ENCODE results near the gene ARHGAP32. TPM values are rescaled to one million over a fixed set of nuclear protein-coding genes. Genes with fewer than 3 reads are reported as not detected.
"Not testable (repeated sequence)": the region's sequence is repeated elsewhere in the genome, so short reads cannot be mapped to it uniquely, and the experiment has no call there.

Gene ARHGAP32
- total RNA-seq, 1 donor from 2014 or later, result 25.7 TPM

DNA sequence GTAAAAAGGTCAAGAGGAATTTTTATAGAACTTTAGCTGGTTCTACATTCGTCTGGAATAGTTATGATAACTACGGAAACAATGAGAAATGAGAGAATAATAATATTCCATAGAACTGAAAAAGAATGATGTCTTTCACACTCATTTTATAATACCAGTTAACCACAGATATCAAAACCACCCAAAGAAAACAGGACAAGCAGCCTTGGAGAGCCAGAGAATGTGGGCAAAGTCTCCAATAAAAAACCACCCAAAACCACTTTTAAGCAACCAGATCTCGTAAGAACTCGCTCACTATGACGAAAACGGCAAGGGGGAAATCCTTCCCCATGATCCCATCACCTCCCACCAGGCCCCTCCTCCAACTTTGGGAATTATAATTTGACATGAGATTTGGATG, 60.8 kb downstream of the ARHGAP32 start:
- Histone ChIP-seq H3K9me3 (no peaks in the 10 kb centered on the region), H3K4me3 (no peak overlapping the region), H3K36me3 (no peaks in the 10 kb centered on the region), H3K27me3 (no peaks in the 10 kb centered on the region), H3K4me1 (no peaks in the 10 kb centered on the region), H3K27ac (no peak overlapping the region)
- ATAC-seq (no peak), DNase-seq (no peak)
- TF ChIP-seq, protein P1, sequence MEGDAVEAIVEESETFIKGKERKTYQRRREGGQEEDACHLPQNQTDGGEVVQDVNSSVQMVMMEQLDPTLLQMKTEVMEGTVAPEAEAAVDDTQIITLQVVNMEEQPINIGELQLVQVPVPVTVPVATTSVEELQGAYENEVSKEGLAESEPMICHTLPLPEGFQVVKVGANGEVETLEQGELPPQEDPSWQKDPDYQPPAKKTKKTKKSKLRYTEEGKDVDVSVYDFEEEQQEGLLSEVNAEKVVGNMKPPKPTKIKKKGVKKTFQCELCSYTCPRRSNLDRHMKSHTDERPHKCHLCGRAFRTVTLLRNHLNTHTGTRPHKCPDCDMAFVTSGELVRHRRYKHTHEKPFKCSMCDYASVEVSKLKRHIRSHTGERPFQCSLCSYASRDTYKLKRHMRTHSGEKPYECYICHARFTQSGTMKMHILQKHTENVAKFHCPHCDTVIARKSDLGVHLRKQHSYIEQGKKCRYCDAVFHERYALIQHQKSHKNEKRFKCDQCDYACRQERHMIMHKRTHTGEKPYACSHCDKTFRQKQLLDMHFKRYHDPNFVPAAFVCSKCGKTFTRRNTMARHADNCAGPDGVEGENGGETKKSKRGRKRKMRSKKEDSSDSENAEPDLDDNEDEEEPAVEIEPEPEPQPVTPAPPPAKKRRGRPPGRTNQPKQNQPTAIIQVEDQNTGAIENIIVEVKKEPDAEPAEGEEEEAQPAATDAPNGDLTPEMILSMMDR (IDR thresholded peaks at IDR 0.05), result no peak
- intact Hi-C loops (cut with DNase I), result no loop called here

- H3K36me3 ChIP-seq; H3K4me3 ChIP-seq; H3K4me1 ChIP-seq; DNase-seq; H3K27ac ChIP-seq; intact Hi-C loops (cut with DNase I); H3K9me3 ChIP-seq; ATAC-seq; H3K27me3 ChIP-seq: not testable (repeated sequence)
Observed at GRCh38 chr11:129128881-129129620, 63.1 kb downstream of the ARHGAP32 start.

DNA sequence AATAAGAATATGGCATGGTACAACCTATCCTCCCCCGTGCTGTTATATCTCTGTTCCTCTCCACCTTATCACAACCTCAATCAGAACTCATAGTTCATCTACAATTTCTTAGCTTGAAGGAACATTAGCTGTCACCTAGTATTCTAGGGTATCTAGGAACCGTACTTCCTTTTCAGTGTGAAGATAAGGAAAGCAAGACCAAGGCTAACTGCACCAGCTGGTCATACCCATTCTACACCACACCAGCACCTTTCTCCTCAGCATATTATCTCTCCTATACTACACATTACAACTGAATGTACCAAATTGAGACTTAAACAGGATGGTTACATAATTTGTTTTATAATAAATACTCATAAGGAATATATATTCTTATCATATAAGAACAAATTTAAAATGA, 73.1 kb downstream of the ARHGAP32 start:
- H3K4me3 ChIP-seq, result no peak overlapping the region
- TF ChIP-seq, protein P1 (IDR thresholded peaks at IDR 0.05), result no peak
- H3K4me1 ChIP-seq, result no peaks in the 10 kb centered on the region
- H3K27me3 ChIP-seq, result no peaks in the 10 kb centered on the region
- no peak overlapping the region for H3K27ac ChIP-seq
- no peaks in the 10 kb centered on the region for H3K36me3 ChIP-seq
- intact Hi-C loops (cut with DNase I), result loop anchor here (10.0 kb wide), 1 partner anchor 206 kb away; no protein-coding TSS in a partner anchor
- no peaks in the 10 kb centered on the region for H3K9me3 ChIP-seq
- DNase-seq (no peak), ATAC-seq (no peak)

DNA sequence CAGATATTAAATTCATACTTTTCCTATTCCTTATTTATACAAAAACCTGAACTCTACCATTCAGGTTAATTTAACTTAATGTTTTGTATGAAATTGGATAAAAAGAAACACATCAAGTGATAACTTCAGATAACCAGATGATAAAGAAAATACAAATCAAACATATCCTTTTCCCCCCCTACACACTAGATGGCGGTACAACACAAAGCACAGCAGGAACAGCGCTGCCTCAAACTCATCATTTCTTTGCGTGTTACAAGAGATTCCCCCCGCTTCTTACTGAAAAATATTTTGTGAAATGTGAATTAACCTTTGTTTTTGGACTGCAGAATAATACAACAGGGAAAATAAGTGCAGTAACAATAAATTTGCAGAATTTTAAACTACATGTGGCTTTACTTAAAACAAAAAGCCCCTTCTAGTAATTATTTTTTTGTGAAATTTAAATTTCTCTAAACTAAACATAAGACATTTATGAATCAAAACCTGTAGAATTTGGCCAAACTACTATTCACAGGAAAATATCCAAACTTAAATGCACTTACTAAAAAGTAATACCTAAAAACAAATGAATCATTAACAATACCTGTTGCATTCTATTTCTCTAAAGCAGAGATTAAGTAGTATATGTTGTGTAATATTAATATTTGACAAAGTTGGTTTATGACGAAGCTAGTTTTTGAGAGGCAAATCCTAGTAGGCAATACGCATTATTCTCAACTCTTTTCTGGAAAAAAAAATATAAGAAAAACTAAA, 74.4 kb downstream of the ARHGAP32 start:
- no peak for DNase-seq
- Histone ChIP-seq H3K27ac (no peak overlapping the region), H3K4me3 (no peak overlapping the region), H3K27me3 (no peaks in the 10 kb centered on the region), H3K9me3 (no peaks in the 10 kb centered on the region), H3K36me3 (no peaks in the 10 kb centered on the region), H3K4me1 (no peaks in the 10 kb centered on the region)
- ATAC-seq, result peak; percentile 85
- intact Hi-C loops (cut with DNase I), result loop anchor here (10.0 kb wide), 1 partner anchor 207 kb away; no protein-coding TSS in a partner anchor
- TF ChIP-seq, protein P1 (IDR thresholded peaks at IDR 0.05), result peak; percentile 85

DNA sequence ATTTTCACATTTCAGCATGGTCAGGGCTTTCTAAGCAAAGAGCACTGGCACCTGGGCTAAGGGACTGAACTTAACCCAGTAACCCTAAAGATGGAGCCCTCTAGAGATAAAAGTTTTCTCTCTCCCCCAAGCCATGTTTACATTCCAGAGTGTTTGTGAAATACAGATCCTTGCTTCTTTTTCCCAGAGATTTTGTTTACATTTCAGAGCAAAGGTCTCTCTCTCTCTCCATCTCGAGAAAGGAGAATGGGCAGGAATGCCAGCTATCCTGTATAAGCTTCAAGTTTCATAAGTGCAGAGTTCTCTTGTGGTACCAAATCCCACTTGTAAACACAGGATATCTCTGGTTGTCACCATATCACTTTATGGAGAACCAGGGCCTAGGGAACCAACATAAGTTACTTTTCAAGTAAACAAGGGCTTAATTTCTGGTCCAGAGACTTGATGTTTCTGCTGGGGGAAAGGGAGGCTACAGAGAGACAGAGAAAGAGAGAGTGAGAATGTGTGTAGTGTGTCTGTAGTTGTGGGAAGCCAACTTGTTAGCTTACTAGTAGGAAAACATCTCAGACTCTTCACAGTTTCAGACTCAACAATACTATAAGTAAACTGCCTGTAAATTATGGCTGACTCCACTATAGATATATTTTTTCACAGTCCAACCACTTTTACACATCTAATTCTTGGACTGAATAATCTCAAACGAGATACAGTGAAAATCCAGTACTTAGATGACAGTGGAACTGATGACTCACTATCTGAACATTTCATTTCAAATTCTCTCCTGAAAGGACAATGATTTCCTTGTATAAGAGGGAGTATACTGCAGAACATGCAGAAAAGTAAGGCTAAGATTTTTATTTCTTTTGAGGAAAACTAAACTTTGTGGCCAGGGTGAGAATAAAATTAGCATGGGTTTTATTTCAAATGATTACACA, 76.2 kb downstream of the ARHGAP32 start:
- intact Hi-C loops (cut with DNase I), result loop anchor here (10.0 kb wide), 1 partner anchor 209 kb away; no protein-coding TSS in a partner anchor
- no peaks in the 10 kb centered on the region for H3K36me3 ChIP-seq
- no peak overlapping the region for H3K27ac ChIP-seq
- no peak overlapping the region for H3K4me3 ChIP-seq
- DNase-seq (no peak), ATAC-seq (no peak)
- no peaks in the 10 kb centered on the region for H3K9me3 ChIP-seq
- H3K27me3 ChIP-seq, result no peaks in the 10 kb centered on the region
- no peaks in the 10 kb centered on the region for H3K4me1 ChIP-seq
- TF ChIP-seq, protein P1 (IDR thresholded peaks at IDR 0.05), result no peak
